Psoas muscle (tissue), 8 donors: ENCODE data around the gene GAB2. TPM values are rescaled to one million over a fixed set of nuclear protein-coding genes. Genes with fewer than 3 reads are reported as not detected.

Experiments used
- ATAC-seq, 4 donors: fragments of 200-7000 bp; cut with Tn5 transposase; one replicate each; pipeline ENCODE4 v1.9.1; 2020; ENCODE audit warnings: moderate library complexity in 3 of 4, mild to moderate bottlenecking in 2 of 4
- DNase-seq, 2 donors: peaks; one replicate each; pipeline ENCODE4 v3.0.0-alpha.2; 2020
- H3K27ac ChIP-seq: fragments of 200-600 bp; one replicate; pipeline ENCODE4 v1.8.0; 2022
- H3K27me3 ChIP-seq, 3 donors: fragments of 200-600 bp in 1 of 3; one replicate each; pipeline versions ENCODE4 v1.6.1 to v1.8.0; 2013 to 2022; ENCODE audit warnings: low read length in 2 of 3, mild to moderate bottlenecking in 2 of 3, moderate library complexity in 1 of 3; ENCODE audit not compliant: insufficient read depth in 3 of 3
- H3K36me3 ChIP-seq, 2 donors: fragments of 200-600 bp in 1 of 2; one replicate each; pipeline versions ENCODE4 v1.6.1 to v1.8.0; 2013 to 2022; ENCODE audit warnings: low read depth in 1 of 2, mild to moderate bottlenecking in 1 of 2, moderate library complexity in 1 of 2; ENCODE audit not compliant: insufficient read depth in 1 of 2
- H3K4me1 ChIP-seq: fragments of 200-600 bp; one replicate; pipeline ENCODE4 v1.8.0; 2022
- H3K4me3 ChIP-seq: fragments of 200-600 bp; one replicate; pipeline ENCODE4 v1.8.0; 2022; ENCODE audit warnings: mild to moderate bottlenecking
- H3K9me3 ChIP-seq: fragments of 200-600 bp; one replicate; pipeline ENCODE4 v1.8.0; 2022
- WGBS, 3 donors: extraction: QIAGEN DNeasy Blood & Tissue Kit; methylation state at CpG; one replicate each; pipeline versions ENCODE4 v1.1.6 to v1.1.7; 2013; 5-methylcytosine and 5-hydroxymethylcytosine counted together
- intact Hi-C, 2 donors: fragments of 100-400 bp; cut with DNase I; formaldehyde crosslinking; loops; one replicate each; pipeline versions ENCODE4 v1.11.0 to v1.14.2; 2022
- polyA plus RNA-seq, 3 donors: library from polyadenylated mRNA; stranded (reverse); fragments of 200-250 nt; gene quantifications; one replicate each; pipeline ENCODE4 v1.2.3, GENCODE V29; 2013
- total RNA-seq, 4 donors: library from RNA; stranded (reverse); fragmentation: NEBNext Ultra II Directional in 2 of 4; extraction: Animal tissue kit (Norgen Biotek cat#: 25700) in 2 of 4; gene quantifications; one replicate each; pipeline versions ENCODE4 v1.2.1 to v1.2.4, GENCODE V29; 2021 to 2023
- TF ChIP-seq, protein P1 (sequence below): fragments of 200-600 bp; IDR thresholded peaks from one replicate; pipeline ENCODE4 v1.8.0; 2022; ENCODE audit warnings: antibody characterized with exemption
- donor health status: healthy with polysubstance abuse.
- donor health status: DM: no; HTN: no; CAD: no; lungs with moderate emphysema.
- donor health status: Bipolar disorder and iron deficiency.
- donor health status: healthy.
- donor health status: DM: yes; HTN: yes; CAD: no.
- donor health status: DM: no; HTN: no; CAD: no.
- donor health status: DM: no; HTN: no; CAD: no.
- donor health status: DM: yes; HTN: yes; CAD: no.

GAB2 gene
- total and polyA plus RNA-seq, 7 donors: 2.7 to 6.3 (median 4.7) TPM

DNA sequence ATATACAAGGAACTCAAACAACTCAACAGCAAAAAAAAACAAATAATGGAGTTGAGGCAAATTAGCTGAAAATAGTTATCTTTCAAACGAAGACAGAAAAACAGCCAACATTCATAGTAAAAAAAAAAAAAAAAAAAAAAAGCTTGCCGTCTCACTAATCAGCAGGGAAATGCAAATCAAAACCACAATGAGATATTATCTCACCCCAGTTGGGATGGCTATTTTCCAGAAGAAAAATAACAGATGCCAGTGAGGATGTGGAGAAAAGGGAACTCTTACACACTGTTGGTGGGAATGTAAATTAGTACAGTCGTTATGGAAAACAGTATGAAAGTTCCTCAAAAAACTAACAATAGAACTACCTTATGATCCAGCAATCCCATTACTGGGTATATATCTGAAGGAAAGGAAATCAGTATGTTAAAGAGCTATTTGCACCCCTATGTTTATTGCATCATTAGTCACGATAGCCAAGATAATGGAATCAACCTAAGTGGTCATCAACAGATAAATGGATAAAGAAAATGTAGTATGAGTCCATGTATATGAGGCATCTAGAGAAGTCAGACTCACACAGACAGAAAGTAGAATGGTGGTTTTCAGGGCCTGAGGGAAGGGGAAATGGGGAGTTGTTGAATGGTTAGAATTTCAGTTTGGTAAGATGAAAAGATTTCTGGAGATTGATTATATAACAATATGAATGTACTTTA lies 172.9 kb downstream of the GAB2 start:
- H3K27ac ChIP-seq: no peak overlapping the region
- no peak for ATAC-seq

GRCh38 chr11:78244080-78244479 lies 173.5 kb downstream of the GAB2 start:
- WGBS, 3 donors: 12 to 18% (median 14%) methylated on average over 2 of the region's 2 CpGs
- intact Hi-C loops: no loop called here
- Histone ChIP-seq H3K4me1 (no peaks in the 10 kb centered on the region), H3K36me3 (no peaks in the 10 kb centered on the region), H3K27ac (no peak overlapping the region), H3K27me3 (no peaks in the 10 kb centered on the region), H3K9me3 (no peaks in the 10 kb centered on the region), H3K4me3 (no peak overlapping the region)
- no peak for DNase-seq
- peak in 2 of 4 donors; percentile 41 to 59 for ATAC-seq
- TF ChIP-seq, protein P1, sequence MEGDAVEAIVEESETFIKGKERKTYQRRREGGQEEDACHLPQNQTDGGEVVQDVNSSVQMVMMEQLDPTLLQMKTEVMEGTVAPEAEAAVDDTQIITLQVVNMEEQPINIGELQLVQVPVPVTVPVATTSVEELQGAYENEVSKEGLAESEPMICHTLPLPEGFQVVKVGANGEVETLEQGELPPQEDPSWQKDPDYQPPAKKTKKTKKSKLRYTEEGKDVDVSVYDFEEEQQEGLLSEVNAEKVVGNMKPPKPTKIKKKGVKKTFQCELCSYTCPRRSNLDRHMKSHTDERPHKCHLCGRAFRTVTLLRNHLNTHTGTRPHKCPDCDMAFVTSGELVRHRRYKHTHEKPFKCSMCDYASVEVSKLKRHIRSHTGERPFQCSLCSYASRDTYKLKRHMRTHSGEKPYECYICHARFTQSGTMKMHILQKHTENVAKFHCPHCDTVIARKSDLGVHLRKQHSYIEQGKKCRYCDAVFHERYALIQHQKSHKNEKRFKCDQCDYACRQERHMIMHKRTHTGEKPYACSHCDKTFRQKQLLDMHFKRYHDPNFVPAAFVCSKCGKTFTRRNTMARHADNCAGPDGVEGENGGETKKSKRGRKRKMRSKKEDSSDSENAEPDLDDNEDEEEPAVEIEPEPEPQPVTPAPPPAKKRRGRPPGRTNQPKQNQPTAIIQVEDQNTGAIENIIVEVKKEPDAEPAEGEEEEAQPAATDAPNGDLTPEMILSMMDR: no peak

More for the DNA sequence above, 172.9 kb downstream of the GAB2 start:
- 40 to 50% (median 43%) methylated on average over 4 of the region's 4 CpGs for WGBS, 3 donors
- H3K4me1 ChIP-seq: no peaks in the 10 kb centered on the region
- no peak overlapping the region for H3K4me3 ChIP-seq
- DNase-seq: no peak
- H3K9me3 ChIP-seq: no peaks in the 10 kb centered on the region
- no peaks in the 10 kb centered on the region for H3K36me3 ChIP-seq
- TF ChIP-seq, protein P1: no peak
- intact Hi-C loops: no loop called here
- no peaks in the 10 kb centered on the region for H3K27me3 ChIP-seq

DNA sequence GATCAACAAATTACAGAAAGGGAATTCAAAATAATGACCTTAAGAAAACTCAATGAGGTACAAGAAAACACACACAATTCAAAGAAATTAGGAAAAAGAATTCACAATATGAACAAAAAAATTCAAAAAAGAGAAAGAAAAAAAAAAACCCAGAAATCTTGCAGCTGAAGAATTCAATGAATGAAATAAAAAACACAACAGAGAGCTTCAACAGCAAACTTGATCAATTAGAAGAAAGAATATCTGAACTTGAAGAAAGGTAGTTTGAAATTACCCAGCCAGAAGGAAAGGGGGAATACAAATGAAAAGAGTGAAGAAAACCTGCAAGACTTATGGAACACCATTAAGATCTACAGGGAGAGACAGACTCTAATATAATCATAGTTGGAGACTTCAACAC lies 176.1 kb downstream of the GAB2 start:
- DNase-seq: no peak
- ATAC-seq: no peak
- intact Hi-C loops: no loop called here
- no peaks in the 10 kb centered on the region for H3K27me3 ChIP-seq
- no peaks in the 10 kb centered on the region for H3K4me1 ChIP-seq
- TF ChIP-seq, protein P1: no peak
- no peaks in the 10 kb centered on the region for H3K36me3 ChIP-seq
- no peak overlapping the region for H3K27ac ChIP-seq
- H3K4me3 ChIP-seq: no peak overlapping the region
- peaks cover 3% of the 10 kb centered on the region for H3K9me3 ChIP-seq

DNA sequence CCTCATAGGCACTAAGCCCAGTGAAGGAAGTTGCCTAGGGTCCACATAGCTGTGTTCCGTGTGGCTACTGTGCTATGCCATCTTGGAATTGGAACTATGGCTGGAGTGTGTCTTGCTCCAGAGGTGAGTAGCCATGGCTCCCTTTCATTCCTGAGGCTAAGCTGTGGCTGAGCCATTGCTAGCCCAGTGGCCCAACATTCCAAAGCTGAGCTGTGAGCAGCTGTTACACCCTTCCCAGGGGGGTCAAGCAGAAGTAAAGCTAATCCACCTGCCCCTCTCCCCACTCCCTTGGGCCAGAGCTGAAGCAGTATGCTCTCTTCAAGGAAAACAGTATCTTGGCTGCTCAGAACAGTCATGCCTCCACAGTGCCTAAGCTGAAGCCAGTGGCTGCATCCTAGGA lies 177.8 kb downstream of the GAB2 start:
- Histone ChIP-seq H3K4me3 (no peak overlapping the region), H3K27me3 (no peaks in the 10 kb centered on the region), H3K9me3 (peaks cover 3% of the 10 kb centered on the region), H3K4me1 (no peaks in the 10 kb centered on the region), H3K36me3 (no peaks in the 10 kb centered on the region), H3K27ac (no peak overlapping the region)
- intact Hi-C loops: no loop called here
- ATAC-seq (no peak), DNase-seq (no peak)
- WGBS, 3 donors: 84 to 92% (median 91%) methylated on average over 1 of the region's 1 CpG
- TF ChIP-seq, protein P1: no peak
